Fibroblast of skin of left biceps (primary cell): ENCODE results near the gene ZNF559.
"Not testable (repeated sequence)": the region's sequence is repeated elsewhere in the genome, so short reads cannot be mapped to it uniquely, and the experiment has no call there.

Source experiments
- DNase-seq, 2 experiments: peaks; one replicate each; pipeline ENCODE4 v3.0.0-alpha.2; 2013; ENCODE audit warnings: low read depth in 2 of 2

The ZNF559 gene

DNA sequence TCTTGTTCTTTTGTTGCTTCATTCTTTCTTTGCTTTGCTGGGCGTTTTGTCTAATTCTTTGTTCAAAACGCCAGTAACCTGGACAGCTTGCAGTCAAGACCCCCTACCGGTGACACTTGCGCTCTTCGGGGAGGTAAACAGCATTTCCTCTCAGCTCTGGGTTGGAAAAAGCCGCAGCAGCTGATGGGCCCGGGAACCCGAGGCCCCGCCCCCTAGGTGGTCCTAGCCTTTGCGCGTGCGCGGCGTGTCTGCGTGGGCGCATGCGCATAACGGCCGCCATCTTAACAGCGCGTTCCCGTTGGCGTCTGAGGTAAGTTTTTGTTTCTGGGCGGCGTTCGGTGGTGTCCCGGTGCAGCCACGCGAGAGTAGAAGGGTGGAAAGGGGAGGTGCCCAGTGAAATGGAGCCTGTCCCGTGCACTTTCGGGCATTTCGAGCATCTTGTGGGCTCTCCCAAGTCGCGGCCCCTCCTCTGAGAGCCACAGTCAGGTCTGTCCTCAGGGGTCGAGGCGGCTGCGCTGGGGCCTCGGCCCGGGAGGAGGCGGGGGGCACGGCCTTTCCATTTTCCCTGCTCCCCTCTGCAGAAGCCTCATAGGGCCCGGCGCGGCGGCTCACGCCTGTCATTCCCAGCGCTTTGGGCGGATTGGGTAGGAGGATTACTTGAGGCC lies at the start of gene ZNF559:
Gene ZNF559 (plus strand): TSS at position 261 of the 665 bp plus-strand sequence. CDS start 14,371 bp downstream, outside the sequence.
- peak; percentile 89 to 90 for DNase-seq

DNA sequence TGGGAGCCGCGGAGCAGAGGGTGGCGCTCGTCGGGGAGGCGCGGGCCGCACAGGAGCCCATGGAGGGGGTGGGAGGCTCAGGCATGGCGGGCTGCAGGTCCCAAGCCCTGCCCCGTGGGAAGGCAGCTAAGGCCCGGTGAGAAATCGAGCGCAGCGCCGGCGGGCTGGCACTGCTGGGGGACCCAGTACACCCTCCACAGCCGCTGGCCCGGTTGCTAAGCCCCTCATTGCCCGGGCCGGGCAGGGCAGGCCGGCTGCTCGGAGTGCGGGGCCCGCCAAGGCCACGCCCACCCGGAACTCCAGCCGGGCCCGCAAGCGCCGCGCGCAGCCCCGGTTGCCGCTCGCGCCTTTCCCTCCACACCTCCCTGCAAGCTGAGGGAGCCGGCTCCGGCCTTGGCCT lies 40.5 kb upstream of the ZNF559 start:
- not testable (repeated sequence) for DNase-seq

DNA sequence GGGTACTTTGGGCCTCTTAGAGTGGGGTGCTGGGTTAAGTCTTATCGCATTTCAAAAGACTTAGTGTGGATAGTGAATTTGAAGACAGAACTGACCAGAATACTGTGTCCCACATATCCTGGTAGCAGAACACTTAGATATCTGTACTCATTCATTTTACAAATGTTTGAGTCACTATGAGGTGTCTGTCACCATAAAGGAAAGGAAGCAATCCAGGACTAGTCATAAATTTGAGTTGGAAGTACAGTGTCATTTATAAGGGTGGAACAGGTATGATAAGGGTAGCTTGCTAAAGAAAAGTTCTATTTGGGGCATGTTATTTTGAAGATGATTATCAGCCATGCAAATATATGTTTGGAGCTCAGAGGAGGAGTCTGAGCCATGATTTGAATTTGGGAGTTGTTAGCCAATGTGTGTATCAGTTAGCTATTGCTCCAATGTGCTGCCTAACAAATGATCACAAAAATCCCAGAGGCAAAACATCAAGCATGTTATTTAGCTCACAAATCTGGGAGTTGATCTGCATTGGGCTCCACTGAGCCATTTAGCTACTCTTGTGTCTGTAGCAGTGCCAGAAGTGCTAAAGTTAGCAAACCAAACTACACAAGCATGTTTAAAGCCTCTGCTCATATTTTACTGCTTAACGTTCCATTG lies 34.6 kb upstream of the ZNF559 start:
- DNase-seq = no peak

DNA sequence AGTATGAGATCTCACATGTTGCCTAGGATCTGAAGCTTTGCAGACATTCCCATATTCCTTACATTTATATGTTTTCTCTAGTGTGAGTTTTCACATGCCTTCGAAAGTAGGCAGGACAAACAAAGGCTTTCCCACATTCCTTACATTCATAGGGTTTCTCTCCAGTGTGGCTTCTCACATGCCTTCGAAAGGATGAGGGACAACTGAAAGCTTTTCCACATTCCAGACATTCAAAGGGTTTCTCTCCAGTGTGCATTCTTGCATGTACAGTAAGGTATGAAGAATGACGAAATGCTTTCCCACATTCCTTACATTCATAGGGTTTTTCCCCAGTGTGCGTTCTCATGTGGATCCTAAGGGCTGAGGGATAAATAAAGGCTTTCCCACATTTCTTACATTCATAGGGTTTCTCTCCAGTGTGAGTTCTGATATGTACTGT lies 28.5 kb upstream of the ZNF559 start:
- DNase-seq = no peak

DNA sequence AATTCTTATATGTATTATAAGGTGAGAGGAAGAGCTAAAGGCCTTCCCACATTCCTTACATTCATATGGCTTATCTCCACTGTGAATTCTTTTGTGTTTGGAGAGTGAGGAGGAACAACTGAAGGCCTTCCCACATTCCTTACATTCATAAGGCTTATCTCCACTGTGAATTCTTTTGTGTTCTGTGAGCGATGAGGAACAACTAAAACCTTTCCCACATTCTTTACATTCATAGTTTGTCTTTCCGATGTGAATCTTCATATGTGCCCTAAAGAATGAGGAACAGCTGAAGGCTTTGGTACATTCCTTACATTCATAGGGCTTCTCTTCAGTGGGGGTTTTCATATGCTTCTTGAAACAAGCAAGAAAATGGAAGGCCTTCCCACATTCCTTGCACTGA lies 27.6 kb upstream of the ZNF559 start:
- no peak for DNase-seq

DNA sequence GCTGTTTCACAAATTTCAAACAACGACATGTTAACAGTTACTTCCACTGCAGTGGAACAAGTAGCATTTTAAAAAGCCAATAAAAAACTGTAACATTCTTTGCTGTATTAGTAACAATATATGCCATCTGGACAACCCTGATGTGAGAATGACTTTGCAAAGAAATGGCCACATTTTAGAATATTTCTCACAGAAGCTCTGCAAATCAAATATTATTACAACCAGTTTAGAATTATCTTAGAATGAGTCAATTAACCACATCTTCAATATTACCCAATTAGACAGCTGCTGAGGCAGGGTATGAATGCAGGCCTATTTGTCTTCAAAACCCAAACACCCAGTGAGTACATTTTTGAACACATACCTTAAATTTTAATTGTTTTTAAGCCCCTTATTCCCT lies 17.5 kb upstream of the ZNF559 start:
- peak; percentile 62 to 72 for DNase-seq

DNA sequence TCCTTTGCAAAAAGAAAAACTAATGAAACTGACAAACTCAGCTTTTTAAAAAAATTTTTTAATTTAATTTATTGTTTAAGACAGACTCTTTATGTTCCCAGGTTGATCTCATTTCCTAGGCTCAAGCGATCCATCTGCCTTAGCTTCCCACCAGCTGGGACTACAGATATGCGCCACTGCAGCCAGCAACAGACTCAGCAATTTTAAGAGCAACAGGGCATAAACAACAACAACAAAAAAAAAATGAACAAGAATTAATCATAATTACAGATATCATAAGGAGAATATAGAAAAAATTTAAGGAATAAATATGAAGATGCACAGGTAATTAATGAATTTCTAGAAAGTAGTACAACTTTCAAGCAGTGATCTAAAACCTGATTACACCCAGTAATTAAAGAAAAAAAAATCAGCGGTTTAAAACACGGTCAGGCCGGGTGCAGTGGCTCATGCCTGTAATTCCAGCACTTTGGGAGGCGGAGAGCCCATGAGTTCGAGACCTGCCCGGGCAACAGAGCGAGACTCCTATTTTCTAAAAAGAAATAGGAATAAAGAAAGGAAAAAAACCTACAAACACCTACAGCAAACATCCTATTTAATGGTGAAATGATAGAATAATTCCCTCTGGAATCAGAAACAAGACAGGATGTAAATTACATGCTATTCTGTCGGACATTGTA lies 15.7 kb upstream of the ZNF559 start:
- DNase-seq = no peak

DNA sequence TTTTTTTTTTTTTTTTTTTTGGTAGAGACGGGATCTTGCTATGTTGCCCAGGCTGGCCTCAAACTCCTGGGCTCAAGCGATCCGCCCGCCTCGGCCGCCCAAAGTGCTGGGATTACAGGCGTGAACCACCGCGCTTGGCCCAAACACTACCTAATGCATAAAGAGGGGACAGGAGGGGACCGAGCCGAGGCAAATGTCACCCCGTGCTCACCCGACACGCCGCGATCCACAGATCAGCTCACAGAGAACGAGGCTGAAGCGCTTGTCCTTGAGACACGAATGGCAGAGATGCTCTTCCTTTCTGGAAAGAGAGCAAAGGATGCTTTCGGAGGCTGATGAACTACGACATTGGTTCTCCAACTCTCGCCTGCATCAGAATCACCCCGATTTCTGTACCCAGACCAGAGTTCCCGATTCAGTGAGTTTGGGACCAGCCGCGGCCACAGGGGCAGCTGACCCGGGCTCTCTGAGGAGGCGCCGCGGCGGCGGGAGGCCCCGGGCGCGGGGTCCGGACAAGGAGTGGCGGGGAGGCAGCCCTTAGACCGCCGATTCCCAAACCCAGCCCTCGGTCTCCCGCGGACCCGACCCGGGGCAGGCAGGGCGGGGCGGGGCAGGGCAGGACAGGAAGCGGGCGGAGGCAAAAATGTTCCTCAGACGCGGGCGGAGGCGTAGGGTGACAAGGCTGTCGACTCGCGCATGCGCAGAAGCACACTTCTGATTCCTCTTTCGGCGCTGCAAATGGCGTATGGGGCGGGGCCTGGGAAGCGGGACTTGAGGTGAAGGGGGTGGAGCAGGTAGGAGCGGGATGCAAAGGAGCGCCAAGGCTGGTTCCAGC lies 14.6 kb upstream of the ZNF559 start, which contains the start of gene ZNF699:
Gene ZNF699 (minus strand): TSS at position 700 of the 835 bp plus-strand sequence. CDS start 4,719 bp downstream, outside the sequence.
- DNase-seq = peak; percentile 91 to 93

DNA sequence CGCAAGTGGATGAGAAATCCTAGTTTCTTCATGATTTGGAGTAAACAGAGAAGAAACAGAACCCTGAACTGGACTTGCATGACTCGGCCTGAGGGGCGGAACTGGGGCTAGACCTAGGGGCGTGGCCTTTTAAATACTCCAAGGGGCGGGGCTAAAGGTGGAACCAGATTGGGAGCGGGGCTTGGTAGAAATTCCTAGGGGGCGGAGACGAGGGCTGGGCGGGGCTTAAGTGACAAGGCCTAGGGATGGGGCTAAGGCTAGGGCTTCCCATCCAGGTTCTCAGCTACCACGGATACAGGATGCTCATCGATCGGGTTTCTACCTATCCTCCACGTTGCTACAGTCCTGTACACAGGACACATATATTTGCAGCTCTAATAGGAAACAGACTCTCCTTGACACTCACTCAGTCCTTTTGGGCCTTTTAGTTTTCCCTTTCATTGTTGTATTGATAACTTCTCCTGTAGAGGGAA lies 14.0 kb upstream of the ZNF559 start:
- DNase-seq = peak; percentile 69 to 71

DNA sequence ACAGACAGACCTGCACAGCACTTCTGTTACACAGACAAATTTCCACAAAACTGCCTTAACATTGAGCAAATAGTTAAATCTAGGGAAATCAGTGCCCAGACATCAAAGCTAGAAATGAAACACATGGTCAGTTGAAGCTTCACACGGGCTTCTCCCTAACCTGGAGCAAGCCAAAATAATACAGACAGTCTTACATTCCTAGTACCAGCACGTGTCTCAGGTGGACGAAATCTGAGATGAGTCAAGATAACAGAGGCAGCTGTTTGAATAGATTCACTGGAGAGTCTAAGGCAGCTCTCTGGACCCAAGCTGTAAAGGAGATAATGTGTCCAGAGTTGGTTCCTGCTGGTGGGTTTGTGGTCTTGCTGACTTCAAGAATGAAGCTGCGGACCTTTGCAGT lies 10.2 kb upstream of the ZNF559 start:
- DNase-seq = no peak

DNA sequence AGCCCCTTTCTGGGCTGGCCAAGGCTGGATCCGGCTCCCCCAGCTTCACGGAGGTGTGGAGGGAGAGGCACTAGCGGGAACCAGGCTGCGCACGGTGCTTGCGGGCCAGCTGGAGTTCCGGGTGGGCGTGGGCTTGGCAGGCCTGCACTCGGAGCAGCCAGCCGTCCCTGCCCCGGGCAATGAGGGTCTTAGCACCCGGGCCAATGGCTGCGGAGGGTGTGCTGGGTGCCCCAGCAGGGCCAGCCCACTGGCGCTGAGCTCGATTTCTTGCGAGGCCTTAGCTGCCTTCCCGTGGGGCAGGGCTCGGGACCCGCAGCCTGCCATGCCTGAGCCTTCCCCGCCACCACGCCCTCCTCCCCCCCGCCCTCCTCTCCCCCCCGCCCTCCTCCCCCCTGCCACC lies 2.6 kb upstream of the ZNF559 start:
- DNase-seq = no peak

DNA sequence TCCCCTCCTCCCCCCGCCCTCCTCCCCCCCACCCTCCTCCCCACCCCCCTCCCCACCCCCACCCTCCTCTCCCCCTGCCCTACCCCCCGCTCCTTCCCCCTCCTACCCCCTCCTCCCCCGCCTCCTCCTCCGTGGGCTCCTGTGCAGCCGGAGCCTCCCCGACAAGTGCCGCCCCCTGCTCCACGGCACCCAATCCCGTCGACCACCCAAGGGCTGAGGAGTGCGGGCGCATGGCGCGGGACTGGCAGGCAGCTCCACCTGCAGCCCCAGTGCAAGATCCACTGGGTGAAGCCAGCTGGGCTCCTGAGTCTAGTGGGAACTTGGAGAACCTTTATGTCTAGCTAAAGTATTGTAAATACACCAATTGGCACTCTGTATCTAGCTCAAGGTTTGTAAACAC lies 2.2 kb upstream of the ZNF559 start:
- not testable (repeated sequence) for DNase-seq

DNA sequence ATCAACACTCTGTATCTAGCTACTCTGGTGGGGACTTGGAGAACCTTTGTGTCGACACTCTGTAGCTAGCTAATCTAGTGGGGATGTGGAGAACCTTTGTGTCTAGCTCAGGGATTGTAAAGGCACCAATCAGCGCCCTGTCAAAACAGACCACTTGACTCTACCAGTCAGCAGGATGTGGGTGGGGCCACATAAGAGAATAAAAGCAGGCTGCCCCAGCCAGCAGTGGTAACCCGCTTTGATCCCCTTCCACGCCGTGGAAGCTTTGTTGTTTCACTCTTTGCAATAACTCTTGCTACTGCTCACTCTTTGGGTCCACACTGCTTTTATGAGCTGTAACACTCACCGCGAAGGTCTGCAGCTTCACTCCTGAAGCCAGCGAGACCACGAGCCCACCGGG lies 1.8 kb upstream of the ZNF559 start:
- DNase-seq = not testable (repeated sequence)

DNA sequence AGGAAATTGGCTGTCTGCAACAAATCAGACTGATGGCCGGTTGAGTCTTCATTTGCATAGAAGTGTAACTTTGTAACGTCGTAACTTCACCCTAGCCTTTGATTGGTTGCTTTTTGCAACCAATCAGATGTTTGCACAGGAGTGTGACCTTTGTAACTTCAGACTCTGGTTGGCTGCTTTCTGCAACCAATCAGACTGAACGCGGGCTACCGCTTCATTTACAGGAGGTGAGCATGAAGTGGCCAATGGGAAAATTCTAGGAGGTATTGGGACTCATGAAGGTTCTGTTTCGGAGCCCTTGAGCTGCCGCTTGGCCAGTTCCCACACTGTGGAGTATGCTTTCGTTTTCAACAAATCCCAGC lies 441 bp upstream of the ZNF559 start:
- DNase-seq = peak; percentile 45 to 46

DNA sequence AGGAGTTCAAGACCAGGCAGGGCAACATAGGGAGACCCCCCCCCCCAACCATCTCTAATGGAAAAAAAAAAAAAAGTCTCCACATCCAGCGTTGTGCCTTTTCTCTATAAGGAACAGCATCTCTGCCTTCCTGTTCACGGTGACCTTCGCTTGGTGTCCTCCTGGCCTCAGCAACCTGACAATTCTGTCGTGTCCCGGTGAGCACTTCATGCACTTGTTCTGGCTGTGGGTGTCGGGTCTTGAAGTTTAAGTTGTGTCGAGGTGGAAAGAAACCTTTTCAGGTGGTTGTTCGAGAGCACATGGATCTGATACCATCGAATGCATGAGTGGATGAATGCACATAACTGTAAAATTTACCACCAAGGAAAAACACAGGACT lies 594 bp downstream of the ZNF559 start:
- DNase-seq = no peak

DNA sequence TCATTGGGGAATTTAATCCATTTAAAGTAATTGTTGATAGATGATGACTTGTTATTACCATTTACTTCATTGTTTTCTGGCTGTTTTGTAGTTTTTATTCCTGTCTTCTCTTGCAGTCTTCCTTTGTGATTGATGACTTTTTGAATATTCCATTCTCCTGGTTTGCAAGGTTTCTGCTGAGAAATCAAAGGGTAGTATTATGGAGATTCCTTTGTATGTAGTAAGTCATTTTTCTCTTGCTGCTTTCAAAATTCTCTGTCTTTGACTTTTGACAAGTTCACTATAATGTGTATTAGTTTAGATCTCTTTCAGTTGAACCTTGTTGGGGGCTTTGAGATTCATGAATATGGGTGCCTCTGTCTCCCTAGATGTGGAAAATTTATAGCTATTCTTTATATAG lies 6.0 kb downstream of the ZNF559 start:
- DNase-seq = no peak

DNA sequence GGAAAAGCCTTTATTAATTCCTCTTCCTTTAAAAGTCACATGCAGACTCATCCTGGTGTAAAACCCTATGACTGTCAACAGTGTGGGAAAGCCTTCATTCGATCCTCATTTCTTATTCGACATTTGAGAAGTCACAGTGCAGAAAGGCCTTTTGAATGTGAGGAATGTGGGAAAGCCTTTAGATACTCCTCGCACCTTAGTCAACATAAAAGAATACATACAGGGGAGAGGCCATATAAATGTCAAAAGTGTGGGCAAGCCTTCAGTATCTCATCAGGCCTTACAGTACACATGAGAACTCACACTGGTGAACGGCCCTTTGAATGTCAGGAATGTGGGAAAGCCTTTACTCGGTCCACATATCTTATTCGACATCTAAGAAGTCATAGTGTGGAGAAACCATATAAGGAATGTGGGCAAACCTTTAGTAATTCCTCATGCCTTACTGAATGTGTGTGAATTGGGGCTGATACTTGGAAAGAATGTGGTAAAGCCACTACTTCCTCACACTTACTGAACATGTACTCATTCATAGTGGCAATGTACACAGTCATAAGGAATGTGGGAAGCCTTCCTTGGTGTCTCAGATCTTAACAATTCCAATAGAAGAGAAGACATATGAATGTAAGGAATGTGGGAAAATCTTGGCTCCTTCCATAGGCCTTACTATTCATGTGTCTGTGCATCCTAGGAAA lies 18.8 kb downstream of the ZNF559 start:
- no peak for DNase-seq

DNA sequence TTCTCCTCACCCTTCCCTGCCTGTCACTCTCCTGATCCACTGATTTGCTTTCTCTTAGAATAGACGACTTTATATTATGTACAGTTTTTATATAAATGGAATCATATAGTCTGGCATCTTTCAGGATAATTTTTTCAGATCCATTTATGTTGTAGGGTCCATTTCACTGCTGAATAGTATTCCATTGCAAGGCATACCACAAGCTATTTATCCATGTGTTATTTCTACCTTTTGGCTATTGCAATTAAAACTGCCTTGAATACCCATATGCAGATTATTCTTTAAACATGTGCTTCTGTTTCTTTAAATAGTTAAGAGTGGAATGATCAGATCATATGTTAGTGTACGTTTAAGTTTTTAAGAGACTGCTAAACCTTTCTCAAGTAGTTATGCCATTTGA lies 21.0 kb downstream of the ZNF559 start:
- DNase-seq = no peak

DNA sequence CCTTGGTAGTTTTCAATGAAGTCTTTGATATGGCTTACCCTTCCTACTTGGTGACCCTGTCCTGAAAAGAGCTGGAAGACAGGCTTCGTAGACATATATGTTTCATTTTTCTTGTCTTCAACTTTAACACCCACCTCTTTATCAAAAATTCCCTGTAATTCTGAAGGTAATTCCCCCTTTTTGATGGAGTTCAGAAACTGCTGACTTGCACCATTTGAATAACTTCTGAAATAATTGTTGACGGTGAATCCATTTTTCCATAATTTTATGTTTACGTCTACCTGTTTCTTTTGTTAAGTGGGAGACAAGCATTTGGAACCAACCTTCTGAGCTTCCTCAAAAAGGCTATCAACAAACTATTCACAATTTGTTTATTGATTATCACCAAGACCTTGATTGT lies 24.3 kb downstream of the ZNF559 start:
- no peak for DNase-seq

DNA sequence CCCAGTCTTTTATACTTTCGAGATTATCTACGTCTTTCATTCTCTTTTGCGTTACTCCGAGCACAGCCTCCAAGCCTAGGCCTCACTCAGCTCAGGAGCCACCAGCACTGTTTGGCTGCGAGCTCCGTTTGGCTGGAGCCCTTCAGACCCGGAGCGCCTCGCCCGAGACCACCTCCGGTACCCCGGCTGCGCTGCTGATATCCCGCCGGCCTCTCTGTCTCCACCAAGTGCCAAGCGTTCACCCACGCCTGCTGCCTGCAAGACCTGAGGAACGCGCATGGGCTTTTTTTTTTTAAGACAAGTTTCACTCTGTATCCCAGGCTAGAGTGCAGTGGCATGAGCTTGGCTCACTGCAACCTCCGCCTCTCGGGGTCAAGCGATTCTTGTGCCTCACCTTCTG lies 24.7 kb downstream of the ZNF559 start:
- DNase-seq = no peak

DNA sequence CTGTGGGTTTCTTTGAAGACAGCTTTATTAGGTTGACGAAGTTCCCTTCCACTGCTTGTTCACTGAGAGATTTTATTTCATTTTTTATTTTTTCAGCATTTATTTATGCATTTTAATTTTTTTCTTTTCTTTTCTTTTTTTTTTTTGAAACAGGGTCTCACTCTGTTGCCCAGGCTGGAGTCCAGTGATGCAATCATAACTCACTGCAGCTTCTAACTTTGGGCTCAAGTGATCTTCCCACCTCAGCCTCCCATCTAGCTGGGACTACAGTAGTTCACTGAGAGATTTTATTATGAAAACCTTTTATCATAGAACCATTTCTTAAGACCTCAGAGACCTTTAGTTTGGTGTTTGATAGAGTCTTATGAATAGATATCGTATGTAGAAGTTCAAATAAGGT lies 28.5 kb downstream of the ZNF559 start:
- no peak for DNase-seq
